Ovary (tissue), 9 donors: Measurements from ENCODE around the gene EGLN1. TPM values are rescaled to one million over a fixed set of nuclear protein-coding genes. Genes with fewer than 3 reads are reported as not detected.

Source experiments
- DNase-seq, 5 donors: peaks; one replicate each; pipeline ENCODE4 v3.0.0-alpha.2; 2019 to 2020
- H3K27ac ChIP-seq, 2 donors: fragments of 200-600 bp; one replicate each; pipeline versions ENCODE4 v1.5.1 to v1.8.0; 2019 to 2022
- H3K27me3 ChIP-seq: fragments of 200-600 bp; one replicate; pipeline ENCODE4 v1.8.0; 2022
- H3K36me3 ChIP-seq: fragments of 200-600 bp; sonication (generic); one replicate; pipeline ENCODE4 v1.5.1; 2019
- H3K4me1 ChIP-seq: one replicate; pipeline ENCODE4 v1.8.1; 2013; ENCODE audit warnings: mild to moderate bottlenecking, moderate library complexity; ENCODE audit not compliant: insufficient read depth
- H3K4me3 ChIP-seq: fragments of 200-600 bp; sonication (generic); one replicate; pipeline ENCODE4 v1.5.1; 2017
- H3K9me3 ChIP-seq, 2 donors: fragments of 200-600 bp in 1 of 2; sonication (generic) in 1 of 2; one replicate each; pipeline versions ENCODE4 v1.5.1 to v1.8.1; 2013 to 2019; ENCODE audit warnings: mild to moderate bottlenecking in 1 of 2, moderate library complexity in 1 of 2
- EP300 ChIP-seq: sonication (generic); formaldehyde crosslinking; IDR thresholded peaks from one replicate; pipeline ENCODE4 v1.6.1; 2017; ENCODE audit warnings: antibody characterized with exemption
- POLR2A ChIP-seq: fragments of 450-650 bp; IDR thresholded peaks from one replicate; pipeline ENCODE4 v1.6.1; 2017; ENCODE audit warnings: antibody characterized with exemption, mild to moderate bottlenecking, moderate library complexity
- WGBS, 3 donors: extraction: QIAGEN DNeasy Blood & Tissue Kit in 1 of 3; methylation state at CpG; one replicate each; pipeline versions ENCODE4 v1.1.5 to v1.1.7; 2013 to 2017; 5-methylcytosine and 5-hydroxymethylcytosine counted together
- intact Hi-C, 4 donors: fragments of 100-400 bp; cut with DNase I; formaldehyde crosslinking; loops; one replicate each; pipeline versions ENCODE4 v1.11.0 to v1.15.1; 2022 to 2023
- polyA plus RNA-seq, 2 donors: library from polyadenylated mRNA; stranded (reverse); fragments of 200-250 nt in 1 of 2; fragments of 350-450 nt in 1 of 2; fragmentation: Illumina TruSeq in 1 of 2; extraction: RNeasy Lipid Tissue Mini Kit (QIAGEN cat#74804) in 1 of 2; gene quantifications; one replicate each; pipeline ENCODE4 v1.2.3, GENCODE V29; 2013 to 2014
- total RNA-seq, 7 donors: library from RNA; depleted of rRNA in 2 of 7; stranded (reverse); fragments of >200 nt in 2 of 7; fragmentation: NEBNext Ultra II Directional in 3 of 7; extraction: Animal tissue kit (Norgen Biotek cat#: 25700) in 3 of 7; gene quantifications; one replicate each; pipeline versions ENCODE4 v1.1.0 to v1.2.4, GENCODE V29; 2016 to 2023
- TF ChIP-seq, protein P1 (sequence below), 3 donors: fragments of 450-650 bp in 2 of 3; fragments of 200-600 bp in 1 of 3; IDR thresholded peaks; one replicate each; pipeline versions ENCODE4 v1.5.1 to v1.8.0; 2016 to 2022; ENCODE audit warnings: antibody characterized with exemption in 3 of 3, mild to moderate bottlenecking in 1 of 3
- donor health status: DM: no; HTN: no; CAD: no; lungs with moderate emphysema.
- donor health status: DM: no; HTN: no; CAD: no.
- donor health status: Bipolar disorder and iron deficiency.
- donor health status: DM: yes; HTN: yes; CAD: no.
- donor health status: DM: no; HTN: no; CAD: no.
- donor health status: DM: yes; HTN: yes; CAD: no.

Gene EGLN1
- total and polyA plus RNA-seq, 9 donors = 18.5 to 52.0 (median 39.1) TPM

DNA sequence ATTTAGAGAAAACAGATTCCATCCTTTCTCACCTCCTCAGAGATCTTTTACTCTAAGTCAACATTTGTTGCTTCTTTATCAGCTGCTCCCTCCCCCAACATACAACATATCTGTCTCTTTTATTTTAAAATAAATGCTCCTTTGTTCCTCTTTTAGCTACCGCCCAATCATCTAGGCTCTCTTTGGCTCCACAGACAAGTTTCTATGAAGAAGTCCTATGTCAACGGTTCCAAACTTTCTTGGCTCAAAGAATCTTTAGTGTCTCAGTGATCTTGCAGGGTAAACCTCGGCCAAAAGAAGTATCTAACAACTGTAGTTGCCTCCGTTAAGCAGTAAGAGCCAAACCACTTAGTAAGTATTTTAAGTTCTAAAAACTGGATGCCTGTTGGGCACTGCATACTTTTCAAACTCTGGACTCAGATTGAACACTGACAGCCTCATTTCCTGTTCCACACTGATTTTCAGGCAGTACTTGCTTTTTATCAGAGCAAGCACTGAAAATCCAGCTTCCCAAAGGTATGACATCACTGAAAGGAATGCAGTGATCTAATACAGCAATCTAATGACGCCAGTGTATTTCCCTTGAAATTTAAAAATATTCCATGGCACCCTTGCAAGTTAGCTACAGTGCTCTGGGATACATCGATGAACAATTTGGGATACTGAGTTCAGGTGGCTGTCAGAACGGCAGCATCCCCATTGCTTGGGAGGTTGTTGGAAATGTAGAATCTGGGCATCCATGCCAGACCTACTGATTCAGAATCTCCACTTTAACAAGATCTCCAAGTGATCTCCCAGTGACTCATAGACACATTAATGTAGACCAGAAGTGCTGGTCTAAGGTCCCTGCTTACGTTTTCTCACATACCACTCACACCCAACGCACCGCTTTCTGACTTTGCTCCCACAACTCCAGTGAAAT is 26.8 kb downstream of the EGLN1 start:
- H3K27ac ChIP-seq = no peak overlapping the region
- no peak for DNase-seq
- WGBS, 3 donors = 47 to 59% (median 58%) methylated on average over 10 of the region's 10 CpGs
- H3K4me3 ChIP-seq = no peak overlapping the region
- H3K36me3 ChIP-seq = no peaks in the 10 kb centered on the region
- intact Hi-C loops = no loop called here
- H3K4me1 ChIP-seq = peaks cover 3% of the 10 kb centered on the region
- TF ChIP-seq, protein P1, sequence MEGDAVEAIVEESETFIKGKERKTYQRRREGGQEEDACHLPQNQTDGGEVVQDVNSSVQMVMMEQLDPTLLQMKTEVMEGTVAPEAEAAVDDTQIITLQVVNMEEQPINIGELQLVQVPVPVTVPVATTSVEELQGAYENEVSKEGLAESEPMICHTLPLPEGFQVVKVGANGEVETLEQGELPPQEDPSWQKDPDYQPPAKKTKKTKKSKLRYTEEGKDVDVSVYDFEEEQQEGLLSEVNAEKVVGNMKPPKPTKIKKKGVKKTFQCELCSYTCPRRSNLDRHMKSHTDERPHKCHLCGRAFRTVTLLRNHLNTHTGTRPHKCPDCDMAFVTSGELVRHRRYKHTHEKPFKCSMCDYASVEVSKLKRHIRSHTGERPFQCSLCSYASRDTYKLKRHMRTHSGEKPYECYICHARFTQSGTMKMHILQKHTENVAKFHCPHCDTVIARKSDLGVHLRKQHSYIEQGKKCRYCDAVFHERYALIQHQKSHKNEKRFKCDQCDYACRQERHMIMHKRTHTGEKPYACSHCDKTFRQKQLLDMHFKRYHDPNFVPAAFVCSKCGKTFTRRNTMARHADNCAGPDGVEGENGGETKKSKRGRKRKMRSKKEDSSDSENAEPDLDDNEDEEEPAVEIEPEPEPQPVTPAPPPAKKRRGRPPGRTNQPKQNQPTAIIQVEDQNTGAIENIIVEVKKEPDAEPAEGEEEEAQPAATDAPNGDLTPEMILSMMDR (IDR thresholded peaks at IDR 0.05) = no peak
- no peak for TF ChIP-seq EP300
- H3K27me3 ChIP-seq = no peaks in the 10 kb centered on the region
- no peaks in the 10 kb centered on the region for H3K9me3 ChIP-seq

DNA sequence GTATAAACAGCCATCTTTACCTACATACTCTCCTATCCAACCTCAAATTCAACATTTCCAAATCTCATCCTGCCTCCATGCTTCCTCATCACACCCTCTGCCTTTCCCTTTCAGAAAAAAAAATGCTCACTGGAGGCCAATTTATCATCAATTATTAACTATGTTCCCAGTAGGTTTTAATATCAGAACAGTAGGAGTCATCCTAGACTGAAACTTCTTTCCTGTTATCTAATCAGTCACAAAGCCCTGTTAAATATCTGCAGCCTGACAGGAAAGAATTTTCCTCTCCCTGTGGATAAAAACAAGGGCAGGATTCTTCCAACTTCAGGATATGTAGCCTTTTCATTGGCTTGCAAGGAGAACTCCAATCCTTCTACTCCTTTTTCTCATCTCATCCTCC is 28.4 kb downstream of the EGLN1 start:
- H3K9me3 ChIP-seq = no peaks in the 10 kb centered on the region
- no peak for TF ChIP-seq EP300
- TF ChIP-seq POLR2A = no peak
- TF ChIP-seq, protein P1 (IDR thresholded peaks at IDR 0.05) = no peak
- no peaks in the 10 kb centered on the region for H3K27me3 ChIP-seq
- H3K36me3 ChIP-seq = no peaks in the 10 kb centered on the region
- DNase-seq = no peak
- H3K4me3 ChIP-seq = no peak overlapping the region
- H3K4me1 ChIP-seq = no peaks in the 10 kb centered on the region
- intact Hi-C loops = no loop called here
- no peak overlapping the region for H3K27ac ChIP-seq

DNA sequence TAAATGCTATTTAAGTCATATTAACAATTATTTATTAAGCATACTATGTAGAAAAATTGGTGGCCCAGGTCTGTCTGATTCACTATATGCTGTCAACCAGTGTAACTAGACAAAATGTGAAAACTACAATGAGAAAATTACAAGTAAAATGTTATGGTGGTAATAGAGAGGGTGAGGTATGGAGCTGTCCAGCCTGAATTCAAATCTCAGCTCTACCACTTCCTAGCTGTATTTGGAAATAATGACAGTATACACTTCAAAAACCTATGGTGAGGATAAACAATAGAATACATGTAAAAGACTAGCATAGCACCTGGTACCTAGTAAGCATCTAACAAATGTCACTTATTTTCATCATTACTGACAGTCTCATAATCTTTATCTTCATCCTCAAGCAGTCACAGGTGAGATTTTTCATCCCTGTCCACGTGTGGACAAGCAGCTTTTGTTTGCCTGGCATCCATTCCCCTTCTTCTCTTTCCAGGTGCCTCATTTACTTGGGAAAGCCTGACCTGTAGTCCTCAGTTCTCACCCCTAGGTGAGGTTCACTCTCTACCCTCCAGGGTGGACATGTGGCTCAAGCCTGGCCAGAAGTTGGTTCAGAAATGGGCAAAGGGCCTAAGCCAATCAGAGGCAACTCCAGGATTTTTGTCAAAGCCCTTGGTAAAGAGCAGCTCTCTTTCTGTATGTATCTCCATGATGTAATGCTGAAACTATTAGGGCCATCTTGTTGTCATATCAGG is 29.5 kb downstream of the EGLN1 start:
- Histone ChIP-seq H3K4me1 (peaks cover 1% of the 10 kb centered on the region), H3K27ac (no peak overlapping the region)
- no peak for TF ChIP-seq POLR2A
- TF ChIP-seq, protein P1 (IDR thresholded peaks at IDR 0.05) = no peak
- no peak for TF ChIP-seq EP300

DNA sequence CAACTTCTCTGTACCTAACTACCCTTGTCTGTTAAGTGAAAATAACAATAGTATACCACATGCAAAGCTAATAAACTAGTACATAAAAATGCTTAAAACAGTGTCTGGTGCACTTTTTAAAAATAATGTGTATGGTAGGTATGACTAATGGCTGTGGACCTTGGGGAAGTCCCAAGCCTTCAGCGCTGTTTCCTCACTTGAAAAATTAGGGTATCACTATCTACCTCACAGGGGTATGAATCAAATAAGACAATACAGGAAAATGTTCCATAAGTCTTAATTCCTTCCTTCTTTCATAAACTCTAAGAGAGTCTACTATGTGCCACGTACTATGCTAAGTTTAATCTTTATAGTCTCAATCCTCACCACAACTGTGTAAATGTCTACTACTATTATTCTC is 32.0 kb downstream of the EGLN1 start:
- 48 to 93% (median 79%) methylated on average over 2 of the region's 2 CpGs for WGBS, 3 donors
- intact Hi-C loops = no loop called here
- Histone ChIP-seq H3K36me3 (no peaks in the 10 kb centered on the region), H3K27me3 (no peaks in the 10 kb centered on the region), H3K9me3 (no peaks in the 10 kb centered on the region), H3K4me3 (no peak overlapping the region), H3K27ac (no peak overlapping the region), H3K4me1 (peaks cover 1% of the 10 kb centered on the region)
- DNase-seq = no peak
- TF ChIP-seq, protein P1 (IDR thresholded peaks at IDR 0.05) = no peak
- no peak for TF ChIP-seq POLR2A
- no peak for TF ChIP-seq EP300

More for the DNA sequence above, 29.5 kb downstream of the EGLN1 start:
- no peaks in the 10 kb centered on the region for H3K27me3 ChIP-seq
- no peaks in the 10 kb centered on the region for H3K36me3 ChIP-seq
- no peak for DNase-seq
- intact Hi-C loops = no loop called here
- 65 to 74% (median 69%) methylated on average over 1 of the region's 1 CpG for WGBS, 3 donors
- no peak overlapping the region for H3K4me3 ChIP-seq
- H3K9me3 ChIP-seq = no peaks in the 10 kb centered on the region
